Measurements from ENCODE around the gene CTSC.

The CTSC gene

DNA sequence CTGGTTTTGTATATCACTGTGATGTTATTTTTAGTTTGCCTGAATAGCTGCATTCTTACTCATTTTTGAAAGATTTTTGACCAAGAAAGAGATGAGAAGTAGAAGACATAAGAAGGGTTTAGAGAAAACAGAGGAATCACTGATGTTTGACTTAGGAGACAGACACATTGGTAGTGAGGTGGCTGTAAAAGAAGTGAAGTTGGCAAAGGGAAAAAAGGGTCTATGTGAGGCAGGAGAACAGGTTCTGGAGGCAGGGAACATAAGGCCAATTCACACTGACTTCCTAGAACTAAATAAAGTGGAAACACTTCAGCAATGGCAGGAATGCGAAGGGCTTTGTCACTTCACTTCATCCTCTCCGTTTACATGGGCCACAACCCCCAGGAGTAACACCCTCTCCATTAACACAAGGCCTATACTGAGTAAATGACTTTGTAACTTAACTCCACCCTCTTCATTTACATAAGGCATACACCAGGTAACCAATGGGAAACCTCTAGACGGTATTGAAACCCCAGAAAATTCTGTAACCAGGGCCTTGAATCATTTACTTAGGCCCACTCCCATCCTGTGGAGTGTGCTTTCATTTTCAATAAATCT is 36.5 kb downstream of the CTSC start:
- in situ Hi-C loops (cut with MboI; ENCODE audit: low pct_unique_long_range_greater_than_20kb, low sequenced_read_pairs, unreplicated experiment) = no loop called here
- no peak for DNase-seq (ENCODE audit: low spot score)
- TF ChIP-seq, protein P1, sequence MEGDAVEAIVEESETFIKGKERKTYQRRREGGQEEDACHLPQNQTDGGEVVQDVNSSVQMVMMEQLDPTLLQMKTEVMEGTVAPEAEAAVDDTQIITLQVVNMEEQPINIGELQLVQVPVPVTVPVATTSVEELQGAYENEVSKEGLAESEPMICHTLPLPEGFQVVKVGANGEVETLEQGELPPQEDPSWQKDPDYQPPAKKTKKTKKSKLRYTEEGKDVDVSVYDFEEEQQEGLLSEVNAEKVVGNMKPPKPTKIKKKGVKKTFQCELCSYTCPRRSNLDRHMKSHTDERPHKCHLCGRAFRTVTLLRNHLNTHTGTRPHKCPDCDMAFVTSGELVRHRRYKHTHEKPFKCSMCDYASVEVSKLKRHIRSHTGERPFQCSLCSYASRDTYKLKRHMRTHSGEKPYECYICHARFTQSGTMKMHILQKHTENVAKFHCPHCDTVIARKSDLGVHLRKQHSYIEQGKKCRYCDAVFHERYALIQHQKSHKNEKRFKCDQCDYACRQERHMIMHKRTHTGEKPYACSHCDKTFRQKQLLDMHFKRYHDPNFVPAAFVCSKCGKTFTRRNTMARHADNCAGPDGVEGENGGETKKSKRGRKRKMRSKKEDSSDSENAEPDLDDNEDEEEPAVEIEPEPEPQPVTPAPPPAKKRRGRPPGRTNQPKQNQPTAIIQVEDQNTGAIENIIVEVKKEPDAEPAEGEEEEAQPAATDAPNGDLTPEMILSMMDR (IDR thresholded peaks at IDR 0.05; ENCODE audit: extremely low read depth, insufficient read depth, missing control alignments) = no peak

DNA sequence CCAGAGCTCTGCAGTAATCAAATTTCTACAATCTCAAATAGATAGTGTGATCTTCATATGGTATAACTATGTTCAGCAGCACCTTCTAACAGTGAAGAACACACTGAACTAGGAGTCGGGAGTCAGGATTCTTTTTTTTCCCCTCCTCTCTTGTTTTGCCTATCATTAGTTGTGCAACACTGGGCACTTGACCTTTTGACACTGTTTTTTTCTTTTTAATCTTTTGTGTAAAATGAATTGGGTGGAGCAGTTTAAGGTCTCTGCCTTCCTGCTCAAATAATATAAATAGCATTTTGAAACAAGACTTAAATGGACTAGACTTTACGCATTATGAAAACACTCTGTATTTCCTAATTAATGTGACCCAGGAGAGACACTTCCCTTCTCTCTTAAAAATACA is 39.7 kb downstream of the CTSC start:
- TF ChIP-seq, protein P1 (IDR thresholded peaks at IDR 0.05; ENCODE audit: extremely low read depth, insufficient read depth, missing control alignments) = no peak
- in situ Hi-C loops (cut with MboI; ENCODE audit: low pct_unique_long_range_greater_than_20kb, low sequenced_read_pairs, unreplicated experiment) = no loop called here
- no peak for DNase-seq (ENCODE audit: low spot score)

DNA sequence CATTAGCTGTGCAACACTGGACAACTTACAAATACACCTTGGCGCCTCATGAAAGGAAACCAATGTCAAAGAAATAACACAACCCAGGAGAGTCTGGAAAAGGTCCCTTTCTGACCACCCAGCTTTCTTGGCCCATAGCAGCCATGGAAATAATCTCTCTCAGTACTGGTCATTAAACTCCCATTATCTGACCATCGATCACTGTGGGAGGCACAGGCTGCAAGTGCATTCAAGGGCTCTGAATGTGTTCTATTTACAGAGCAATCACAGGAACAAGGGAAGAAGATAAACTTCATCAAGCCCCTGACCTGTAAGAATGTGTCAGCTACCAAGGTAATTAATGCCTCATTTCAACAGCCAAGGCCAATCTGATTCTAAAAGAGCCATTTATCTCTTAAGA is 40.1 kb downstream of the CTSC start:
- DNase-seq (ENCODE audit: low spot score) = no peak
- TF ChIP-seq, protein P1 (IDR thresholded peaks at IDR 0.05; ENCODE audit: extremely low read depth, insufficient read depth, missing control alignments) = no peak
- in situ Hi-C loops (cut with MboI; ENCODE audit: low pct_unique_long_range_greater_than_20kb, low sequenced_read_pairs, unreplicated experiment) = no loop called here

DNA sequence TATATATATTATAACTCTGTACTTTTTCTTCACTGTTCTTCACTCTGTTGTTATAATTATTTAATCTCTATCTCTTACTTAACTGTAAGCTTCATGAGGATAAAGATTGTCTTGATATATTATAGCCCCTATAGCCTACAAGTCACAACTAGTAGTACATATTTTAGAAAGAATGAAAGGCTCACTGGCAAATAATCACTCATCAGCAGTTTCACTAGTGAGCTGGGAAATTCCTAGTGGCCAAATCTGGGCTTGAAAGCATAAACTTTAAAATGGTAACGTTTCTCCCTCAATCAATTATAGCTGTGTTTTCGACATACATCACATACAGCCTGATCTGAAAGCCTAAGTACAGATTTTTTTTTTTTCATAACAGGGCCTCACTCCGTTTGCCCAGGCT is 42.5 kb downstream of the CTSC start:
- in situ Hi-C loops (cut with MboI; ENCODE audit: low pct_unique_long_range_greater_than_20kb, low sequenced_read_pairs, unreplicated experiment) = no loop called here
- TF ChIP-seq, protein P1 (IDR thresholded peaks at IDR 0.05; ENCODE audit: extremely low read depth, insufficient read depth, missing control alignments) = no peak
- DNase-seq (ENCODE audit: low spot score) = no peak

DNA sequence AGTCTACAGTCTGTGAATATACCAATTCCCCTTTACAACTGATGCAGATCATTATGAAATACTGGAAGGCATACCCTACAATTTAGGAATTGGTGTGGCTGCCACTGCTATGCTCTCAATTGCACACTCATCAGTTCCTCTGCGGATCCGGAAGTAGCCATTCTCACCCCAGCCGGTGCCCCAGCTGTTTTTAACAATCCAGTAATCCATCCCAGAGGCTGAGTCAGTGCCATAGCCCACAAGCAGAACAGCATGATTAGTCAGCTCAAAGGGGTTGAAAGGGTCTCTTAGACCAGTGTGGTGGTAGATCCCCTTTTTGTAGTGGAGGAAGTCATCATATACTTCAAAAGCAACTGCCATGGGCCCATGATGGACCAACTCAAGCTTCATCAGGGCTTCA is 43.6 kb downstream of the CTSC start:
- in situ Hi-C loops (cut with MboI; ENCODE audit: low pct_unique_long_range_greater_than_20kb, low sequenced_read_pairs, unreplicated experiment) = no loop called here
- DNase-seq (ENCODE audit: low spot score) = no peak

DNA sequence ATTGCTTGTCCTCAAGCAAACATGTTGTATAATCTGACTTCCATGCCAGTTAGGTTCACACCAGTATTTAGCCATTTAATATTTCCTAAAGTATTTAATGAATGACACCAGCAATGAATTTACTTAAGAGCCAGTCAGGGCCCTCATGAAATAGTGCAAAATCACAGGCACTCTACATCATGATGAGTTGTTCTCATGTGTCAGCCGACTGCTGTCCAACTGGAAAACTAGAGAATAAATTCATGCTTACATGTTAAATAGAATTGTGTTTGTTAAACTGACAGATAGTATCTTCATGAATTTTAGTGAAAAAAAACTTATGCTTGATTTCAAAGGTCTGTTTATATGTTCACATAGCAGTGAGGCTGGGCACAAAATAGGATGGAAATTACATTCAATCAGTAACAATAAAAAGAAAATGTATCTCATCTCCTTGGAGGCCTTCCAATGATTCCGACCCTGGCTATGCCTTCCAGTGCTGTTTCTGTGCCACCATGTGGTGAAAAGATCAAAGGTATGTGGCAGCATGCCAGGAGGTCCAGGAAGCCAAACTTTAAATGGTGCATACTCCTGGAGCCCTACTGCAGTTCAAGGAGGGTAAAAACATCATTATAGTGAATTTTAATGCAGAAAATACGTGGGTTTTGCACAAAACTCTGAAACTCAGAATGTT is 45.2 kb downstream of the CTSC start:
- TF ChIP-seq, protein P1 (IDR thresholded peaks at IDR 0.05; ENCODE audit: extremely low read depth, insufficient read depth, missing control alignments) = no peak
- in situ Hi-C loops (cut with MboI; ENCODE audit: low pct_unique_long_range_greater_than_20kb, low sequenced_read_pairs, unreplicated experiment) = no loop called here
- no peak for DNase-seq (ENCODE audit: low spot score)

More for the DNA sequence above, 43.6 kb downstream of the CTSC start:
- TF ChIP-seq, protein P1 (IDR thresholded peaks at IDR 0.05; ENCODE audit: extremely low read depth, insufficient read depth, missing control alignments) = no peak

All from GM13977 (cell line).